ENCODE data around the gene AGPS. TPM values are rescaled to one million over a fixed set of nuclear protein-coding genes. Genes with fewer than 3 reads are reported as not detected.

AGPS gene
- total RNA-seq (10 to 100 TPM; 19.7 to 36.6 (median 26.2) TPM), polyA plus RNA-seq (10 to 100 TPM in 1 of 2 donors, 1 to 10 TPM in 1; 4.2 to 15.6 TPM)
- long read RNA-seq, donor 1, full-length matches to known transcripts = 17 of 20 reads
- long read RNA-seq, donor 1, partial matches to known transcripts = 0 of 20 reads
- long read RNA-seq, donor 1, other reads (novel, unspliced or antisense) = 3 of 20 reads
- long read RNA-seq, donor 2, full-length matches to known transcripts = 15 of 21 reads
- long read RNA-seq, donor 2, partial matches to known transcripts = 1 of 21 reads
- long read RNA-seq, donor 2, other reads (novel, unspliced or antisense) = 5 of 21 reads
- long read RNA-seq, donor 3, full-length matches to known transcripts = 31 of 38 reads
- long read RNA-seq, donor 3, partial matches to known transcripts = 4 of 38 reads
- long read RNA-seq, donor 3, other reads (novel, unspliced or antisense) = 3 of 38 reads

- intact Hi-C loops (cut with DNase I) = loop anchor here in 2 of 10 donors (10.0 kb wide), 2 partner anchors 128 to 212 kb away; partner anchors contain the start of gene NFE2L2 (in 1 of the 2)
- Histone ChIP-seq H3K36me3 (no peaks in the 10 kb centered on the region), H3K27ac (peak within 1 kb of the TSS; percentile 12 to 86 (median 80)), H3K27me3 (no peaks in the 10 kb centered on the region), H3K9me3 (no peaks in the 10 kb centered on the region), H3K4me3 (peak within 1 kb of the TSS; percentile 48 to 96 (median 90)), H3K4me1 (peaks cover 0 to 57% (median 30%) of the 10 kb centered on the region in 12 donors)
- ATAC-seq (peak; percentile 89 to 98 (median 95)), DNase-seq (peak; percentile 79 to 91 (median 87))
- WGBS, 4 donors = 0 to 1% (median 1%) methylated on average over 25 to 83 of the region's 83 CpGs
- TF ChIP-seq POLR2A (IDR thresholded peaks at IDR 0.05) (peak in 1 of 2 donors; percentile 63), CTCF (IDR thresholded peaks at IDR 0.05) (peak in 6 of 12 donors; percentile 16 to 37 (median 20))
Observed at GRCh38 chr2:177392373-177393202, at the start of gene AGPS. TSS of gene AGPS (plus strand) at chr2:177392773. CDS start at chr2:177392790, 17 bp downstream.

DNA sequence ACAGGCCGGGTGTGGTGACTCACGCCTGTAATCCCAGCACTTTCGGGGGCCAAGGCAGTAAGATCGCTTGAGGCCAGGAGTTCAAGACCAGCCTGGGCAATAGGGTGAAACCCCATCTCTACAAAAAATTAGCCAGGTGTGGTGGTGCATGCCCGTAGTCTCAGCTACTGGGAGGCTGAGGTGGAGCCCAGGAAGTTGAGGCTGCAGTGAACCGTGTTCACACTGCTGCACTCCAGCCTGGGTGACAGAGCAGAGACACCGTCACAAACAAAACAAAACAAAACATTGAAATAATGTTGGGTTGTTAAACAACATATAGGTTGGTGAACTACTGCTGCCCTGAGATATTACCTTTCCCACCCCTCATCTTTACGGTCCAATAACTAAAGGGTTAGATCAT lies 48.8 kb upstream of the AGPS start:
- WGBS, 4 donors = 89 to 97% (median 94%) methylated on average over 8 of the region's 8 CpGs
- intact Hi-C loops (cut with DNase I) = no loop called here
- Histone ChIP-seq H3K4me3 (no peak overlapping the region), H3K27ac (no peak overlapping the region), H3K27me3 (no peaks in the 10 kb centered on the region), H3K9me3 (no peaks in the 10 kb centered on the region), H3K4me1 (peaks cover 0 to 22% (median 0%) of the 10 kb centered on the region in 12 donors), H3K36me3 (peaks cover 0 to 7% (median 0%) of the 10 kb centered on the region in 9 donors)
- no peak for DNase-seq
- TF ChIP-seq CTCF (IDR thresholded peaks at IDR 0.05) = no peak
- TF ChIP-seq POLR2A (IDR thresholded peaks at IDR 0.05) = no peak
- ATAC-seq = no peak

GRCh38 chr2:177344316-177344715 lies 48.3 kb upstream of the AGPS start:
- H3K4me1 ChIP-seq = peaks cover 0 to 25% (median 0%) of the 10 kb centered on the region in 12 donors
- 97 to 100% (median 100%) methylated on average over 1 of the region's 1 CpG for WGBS, 4 donors
- peaks cover 0 to 7% (median 0%) of the 10 kb centered on the region in 9 donors for H3K36me3 ChIP-seq
- H3K9me3 ChIP-seq = no peaks in the 10 kb centered on the region
- DNase-seq (no peak), ATAC-seq (no peak)
- no peak overlapping the region for H3K4me3 ChIP-seq
- H3K27ac ChIP-seq = no peak overlapping the region
- no peaks in the 10 kb centered on the region for H3K27me3 ChIP-seq
- intact Hi-C loops (cut with DNase I) = no loop called here
- no peak for TF ChIP-seq POLR2A (IDR thresholded peaks at IDR 0.05)
- no peak for TF ChIP-seq CTCF (IDR thresholded peaks at IDR 0.05)

DNA sequence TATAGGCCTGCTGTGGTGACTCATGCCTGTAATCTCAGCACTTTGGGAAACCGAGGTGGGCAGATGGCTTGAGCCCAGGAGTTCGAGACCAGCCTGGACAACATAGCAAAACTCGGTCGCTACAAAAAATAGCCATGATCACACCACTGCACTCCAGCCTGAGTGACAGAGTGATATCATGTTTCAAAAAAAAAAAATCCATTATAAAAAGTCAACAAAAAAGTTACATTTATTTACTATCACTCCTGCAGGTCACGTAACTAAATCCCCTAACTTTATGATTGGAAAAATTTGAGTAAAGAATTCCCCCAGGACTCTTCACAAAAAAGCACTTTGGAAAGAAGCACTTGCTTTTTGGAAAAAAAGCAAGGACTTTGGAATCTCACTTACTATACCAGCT lies 46.4 kb upstream of the AGPS start:
- TF ChIP-seq CTCF (IDR thresholded peaks at IDR 0.05) (no peak), POLR2A (IDR thresholded peaks at IDR 0.05) (no peak)
- intact Hi-C loops (cut with DNase I) = no loop called here
- ATAC-seq (no peak), DNase-seq (no peak)
- peaks cover 0 to 7% (median 0%) of the 10 kb centered on the region in 9 donors for H3K36me3 ChIP-seq
- no peaks in the 10 kb centered on the region for H3K27me3 ChIP-seq
- H3K4me3 ChIP-seq = no peak overlapping the region
- H3K27ac ChIP-seq = no peak overlapping the region
- H3K4me1 ChIP-seq = peaks cover 0 to 25% (median 0%) of the 10 kb centered on the region in 12 donors
- 89 to 92% (median 90%) methylated on average over 5 of the region's 5 CpGs for WGBS, 4 donors
- H3K9me3 ChIP-seq = no peaks in the 10 kb centered on the region

All from heart left ventricle (tissue), 16 donors.